Middle frontal gyrus (tissue), 1 donor: ENCODE data around the gene TSPEAR.
"Not testable (repeated sequence)": the region's sequence is repeated elsewhere in the genome, so short reads cannot be mapped to it uniquely, and the experiment has no call there.

Experiments used
- DNase-seq: peaks from one replicate; pipeline ENCODE4 v3.0.0-alpha.2; 2015; ENCODE audit warnings: low spot score; ENCODE audit errors: extremely low spot score

Gene TSPEAR

GRCh38 chr21:44507673-44508425, 203.5 kb downstream of the TSPEAR start:
- no peak for DNase-seq

GRCh38 chr21:44506279-44507255, 204.8 kb downstream of the TSPEAR start:
- DNase-seq = no peak

GRCh38 chr21:44505673-44506278, 205.6 kb downstream of the TSPEAR start:
- DNase-seq = no peak

GRCh38 chr21:44503901-44504399, 207.4 kb downstream of the TSPEAR start:
- DNase-seq = no peak

GRCh38 chr21:44503006-44503889, 208.1 kb downstream of the TSPEAR start:
- DNase-seq = not testable (repeated sequence)

GRCh38 chr21:44502171-44502958, 209.0 kb downstream of the TSPEAR start:
- DNase-seq = no peak

- DNase-seq = no peak
Measured at GRCh38 chr21:44500111-44500510, 211.3 kb downstream of the TSPEAR start.

- DNase-seq = no peak
Measured at GRCh38 chr21:44499631-44500030, 211.7 kb downstream of the TSPEAR start.

- DNase-seq = no peak
Measured at GRCh38 chr21:44499211-44499560, 212.2 kb downstream of the TSPEAR start.

- DNase-seq = no peak
Measured at GRCh38 chr21:44498280-44499210, 212.8 kb downstream of the TSPEAR start.

GRCh38 chr21:44497703-44498126, 213.7 kb downstream of the TSPEAR start:
- DNase-seq = no peak

- no peak for DNase-seq
Measured at GRCh38 chr21:44496564-44497550, 214.5 kb downstream of the TSPEAR start.

- DNase-seq = no peak
Measured at GRCh38 chr21:44495611-44496563, 215.5 kb downstream of the TSPEAR start.

GRCh38 chr21:44494956-44495355, 216.4 kb downstream of the TSPEAR start:
- DNase-seq = no peak

- DNase-seq = no peak
Measured at GRCh38 chr21:44494418-44494817, 217.0 kb downstream of the TSPEAR start.

GRCh38 chr21:44492567-44493385, 218.6 kb downstream of the TSPEAR start:
- no peak for DNase-seq
